Sigmoid colon (tissue), 7 donors: Measurements from ENCODE around the gene ADCY2. TPM values are rescaled to one million over a fixed set of nuclear protein-coding genes. Genes with fewer than 3 reads are reported as not detected.

Experiments
- DNase-seq: peaks from one replicate; pipeline ENCODE4 v3.0.0-alpha.2; 2019
- H3K27ac ChIP-seq, 4 donors: fragments of 200-600 bp; sonication (generic); one replicate each; pipeline ENCODE4 v1.5.1; 2016 to 2019; ENCODE audit warnings: mild to moderate bottlenecking in 1 of 4
- H3K27me3 ChIP-seq, 3 donors: fragments of 200-600 bp; sonication (generic); one replicate each; pipeline ENCODE4 v1.5.1; 2019; ENCODE audit warnings: mild to moderate bottlenecking in 1 of 3
- H3K36me3 ChIP-seq, 4 donors: fragments of 200-600 bp; sonication (generic); one replicate each; pipeline ENCODE4 v1.5.1; 2016 to 2019
- H3K4me1 ChIP-seq, 4 donors: fragments of 200-600 bp; sonication (generic); one replicate each; pipeline ENCODE4 v1.5.1; 2017 to 2019
- H3K4me3 ChIP-seq, 4 donors: fragments of 200-600 bp; sonication (generic); one replicate each; pipeline ENCODE4 v1.5.1; 2017 to 2019; ENCODE audit warnings: mild to moderate bottlenecking in 2 of 4, moderate library complexity in 1 of 4
- H3K9me3 ChIP-seq, 4 donors: fragments of 200-600 bp in 3 of 4; sonication (generic) in 3 of 4; one replicate each; pipeline versions ENCODE4 v1.5.1 to v1.6.1; 2013 to 2019
- EP300 ChIP-seq, 4 donors: sonication (generic); formaldehyde crosslinking; IDR thresholded peaks; one replicate each; pipeline ENCODE4 v1.6.1; 2017; ENCODE audit warnings: antibody characterized with exemption in 4 of 4
- POLR2A ChIP-seq, 2 donors: fragments of 450-650 bp; IDR thresholded peaks; one replicate each; pipeline ENCODE4 v1.6.1; 2016; ENCODE audit warnings: antibody characterized with exemption in 2 of 2, mild to moderate bottlenecking in 2 of 2, moderate library complexity in 2 of 2
- POLR2AphosphoS5 ChIP-seq, 4 donors: sonication (generic); formaldehyde crosslinking; IDR thresholded peaks; one replicate each; pipeline ENCODE4 v1.6.1; 2017; ENCODE audit warnings: antibody characterized with exemption in 4 of 4
- WGBS, 2 donors: extraction: QIAGEN DNeasy Blood & Tissue Kit; methylation state at CpG; one replicate each; pipeline ENCODE4 v1.1.7; 2013; 5-methylcytosine and 5-hydroxymethylcytosine counted together
- intact Hi-C: fragments of 100-400 bp; cut with DNase I; formaldehyde crosslinking; loops from one replicate; pipeline ENCODE4 v1.15.1; 2023
- polyA plus RNA-seq, 3 donors: library from polyadenylated mRNA; stranded (reverse); fragments of 200-250 nt; gene quantifications; one replicate each; pipeline ENCODE4 v1.2.3, GENCODE V29; 2013
- total RNA-seq, 4 donors: library from RNA; depleted of rRNA; stranded (reverse); fragments of >200 nt; gene quantifications; one replicate each; pipeline ENCODE4 v1.1.0, GENCODE V29; 2016
- TF ChIP-seq, protein P1 (sequence below), 4 experiments: fragments of 450-650 bp in 3 of 4; fragments of 200-600 bp in 1 of 4; IDR thresholded peaks; one replicate each; pipeline ENCODE4 v1.5.1; 2016 to 2019; ENCODE audit warnings: antibody characterized with exemption in 4 of 4, mild to moderate bottlenecking in 3 of 4, moderate library complexity in 2 of 4
- donor health status: healthy with polysubstance abuse.
- donor health status: Bipolar disorder and iron deficiency.
- donor health status: healthy.

The ADCY2 gene
- total and polyA plus RNA-seq, 7 donors: 0.69 to 9.5 (median 4.4) TPM

DNA sequence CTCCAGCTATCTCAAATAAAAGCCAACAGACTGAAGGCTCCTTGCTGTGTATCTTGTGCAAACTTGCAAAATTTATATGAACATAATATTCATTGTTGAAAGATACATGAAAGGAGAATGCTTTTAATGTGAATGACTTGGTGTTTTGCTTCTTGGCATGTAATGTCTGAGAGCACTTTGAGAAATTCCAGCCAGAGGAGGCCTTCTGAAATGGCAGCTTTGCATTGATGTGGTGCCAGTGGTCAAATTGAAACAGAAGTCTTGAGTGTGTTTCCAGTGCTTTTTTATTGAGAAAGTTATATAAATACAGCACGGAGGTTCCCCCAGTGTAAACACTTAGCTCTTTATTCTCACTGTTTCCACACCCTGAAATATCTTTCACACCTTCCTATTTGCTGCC lies 182.1 kb downstream of the ADCY2 start:
- Histone ChIP-seq H3K36me3 (no peaks in the 10 kb centered on the region), H3K4me3 (no peak overlapping the region), H3K27ac (peak overlapping the region in 2 of 4 donors; percentile 13 to 66), H3K27me3 (no peaks in the 10 kb centered on the region), H3K9me3 (no peaks in the 10 kb centered on the region), H3K4me1 (peaks cover 0 to 28% (median 23%) of the 10 kb centered on the region in 4 donors)
- 17 to 46% methylated on average over 1 of the region's 1 CpG for WGBS, 2 donors
- intact Hi-C loops: loop anchor here (5.0 kb wide), 3 partner anchors 74 to 181 kb away; partner anchors contain the start of gene ADCY2
- peak in 3 of 4 donors; percentile 20 to 63 (median 58) for TF ChIP-seq POLR2AphosphoS5 (IDR thresholded peaks at IDR 0.05)
- peak in 1 of 4 donors; percentile 2 for TF ChIP-seq EP300 (IDR thresholded peaks at IDR 0.05)
- TF ChIP-seq, protein P1, sequence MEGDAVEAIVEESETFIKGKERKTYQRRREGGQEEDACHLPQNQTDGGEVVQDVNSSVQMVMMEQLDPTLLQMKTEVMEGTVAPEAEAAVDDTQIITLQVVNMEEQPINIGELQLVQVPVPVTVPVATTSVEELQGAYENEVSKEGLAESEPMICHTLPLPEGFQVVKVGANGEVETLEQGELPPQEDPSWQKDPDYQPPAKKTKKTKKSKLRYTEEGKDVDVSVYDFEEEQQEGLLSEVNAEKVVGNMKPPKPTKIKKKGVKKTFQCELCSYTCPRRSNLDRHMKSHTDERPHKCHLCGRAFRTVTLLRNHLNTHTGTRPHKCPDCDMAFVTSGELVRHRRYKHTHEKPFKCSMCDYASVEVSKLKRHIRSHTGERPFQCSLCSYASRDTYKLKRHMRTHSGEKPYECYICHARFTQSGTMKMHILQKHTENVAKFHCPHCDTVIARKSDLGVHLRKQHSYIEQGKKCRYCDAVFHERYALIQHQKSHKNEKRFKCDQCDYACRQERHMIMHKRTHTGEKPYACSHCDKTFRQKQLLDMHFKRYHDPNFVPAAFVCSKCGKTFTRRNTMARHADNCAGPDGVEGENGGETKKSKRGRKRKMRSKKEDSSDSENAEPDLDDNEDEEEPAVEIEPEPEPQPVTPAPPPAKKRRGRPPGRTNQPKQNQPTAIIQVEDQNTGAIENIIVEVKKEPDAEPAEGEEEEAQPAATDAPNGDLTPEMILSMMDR (IDR thresholded peaks at IDR 0.05): no peak
- no peak for DNase-seq

DNA sequence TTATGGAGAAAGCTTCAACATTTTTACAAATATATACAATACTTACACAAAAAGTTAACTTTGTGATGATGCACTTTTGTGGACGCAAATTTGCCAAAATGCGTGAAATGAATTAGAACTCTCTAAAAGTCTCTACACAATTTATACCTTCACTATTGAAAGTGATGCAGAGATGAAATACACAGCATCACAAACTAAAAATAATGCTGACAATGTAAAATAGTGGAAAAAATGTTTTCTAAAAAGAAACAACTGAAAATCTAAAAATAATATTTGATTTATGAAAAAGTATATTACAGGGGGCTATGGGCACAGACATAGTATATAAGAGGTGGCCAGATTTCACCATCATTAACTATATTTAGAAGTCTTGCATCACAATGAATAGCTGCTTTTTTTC lies 188.8 kb downstream of the ADCY2 start:
- no peak for DNase-seq
- intact Hi-C loops: no loop called here
- Histone ChIP-seq H3K36me3 (no peaks in the 10 kb centered on the region), H3K9me3 (no peaks in the 10 kb centered on the region), H3K27me3 (no peaks in the 10 kb centered on the region), H3K4me3 (no peak overlapping the region), H3K27ac (no peak overlapping the region), H3K4me1 (no peaks in the 10 kb centered on the region)
- TF ChIP-seq POLR2AphosphoS5 (IDR thresholded peaks at IDR 0.05): no peak
- TF ChIP-seq EP300 (IDR thresholded peaks at IDR 0.05): no peak
- TF ChIP-seq, protein P1 (IDR thresholded peaks at IDR 0.05): no peak
- no peak for TF ChIP-seq POLR2A (IDR thresholded peaks at IDR 0.05)
- WGBS, 2 donors: 92 to 93% methylated on average over 2 of the region's 2 CpGs

DNA sequence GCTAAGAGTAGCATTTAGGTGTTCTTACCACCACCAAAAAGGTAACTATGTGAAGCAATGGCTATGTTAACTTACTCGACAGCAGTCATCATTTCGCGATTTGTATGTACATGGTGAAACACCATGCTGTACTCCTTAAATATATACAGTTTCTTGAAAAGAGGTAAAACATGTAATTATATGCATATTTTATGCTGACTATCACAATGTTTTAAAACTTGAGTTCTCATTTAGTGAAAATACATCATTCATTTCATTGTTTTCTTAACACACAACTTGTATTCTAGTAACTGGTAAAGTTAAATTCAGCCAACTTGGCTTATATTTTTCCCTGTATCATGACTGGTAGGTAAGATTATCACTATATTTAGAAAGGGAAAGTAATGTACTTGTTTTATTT lies 189.9 kb downstream of the ADCY2 start:
- no peak overlapping the region for H3K4me3 ChIP-seq
- no peaks in the 10 kb centered on the region for H3K4me1 ChIP-seq
- no peaks in the 10 kb centered on the region for H3K27me3 ChIP-seq
- H3K9me3 ChIP-seq: no peaks in the 10 kb centered on the region
- no peak overlapping the region for H3K27ac ChIP-seq
- WGBS, 2 donors: 97% methylated on average over 3 of the region's 3 CpGs
- no peaks in the 10 kb centered on the region for H3K36me3 ChIP-seq
- intact Hi-C loops: no loop called here
- TF ChIP-seq, protein P1 (IDR thresholded peaks at IDR 0.05): no peak
- TF ChIP-seq POLR2A (IDR thresholded peaks at IDR 0.05): no peak
- TF ChIP-seq EP300 (IDR thresholded peaks at IDR 0.05): no peak
- no peak for TF ChIP-seq POLR2AphosphoS5 (IDR thresholded peaks at IDR 0.05)
- DNase-seq: no peak

- no peak overlapping the region for H3K4me3 ChIP-seq
- no peaks in the 10 kb centered on the region for H3K27me3 ChIP-seq
- no peaks in the 10 kb centered on the region for H3K36me3 ChIP-seq
- H3K27ac ChIP-seq: no peak overlapping the region
- no peaks in the 10 kb centered on the region for H3K9me3 ChIP-seq
- 90 to 93% methylated on average over 12 of the region's 12 CpGs for WGBS, 2 donors
- no peak for TF ChIP-seq POLR2A (IDR thresholded peaks at IDR 0.05)
- no peak for TF ChIP-seq POLR2AphosphoS5 (IDR thresholded peaks at IDR 0.05)
- DNase-seq: no peak
- H3K4me1 ChIP-seq: no peaks in the 10 kb centered on the region
- intact Hi-C loops: no loop called here
Measured at GRCh38 chr5:7586480-7586879, 190.5 kb downstream of the ADCY2 start.

DNA sequence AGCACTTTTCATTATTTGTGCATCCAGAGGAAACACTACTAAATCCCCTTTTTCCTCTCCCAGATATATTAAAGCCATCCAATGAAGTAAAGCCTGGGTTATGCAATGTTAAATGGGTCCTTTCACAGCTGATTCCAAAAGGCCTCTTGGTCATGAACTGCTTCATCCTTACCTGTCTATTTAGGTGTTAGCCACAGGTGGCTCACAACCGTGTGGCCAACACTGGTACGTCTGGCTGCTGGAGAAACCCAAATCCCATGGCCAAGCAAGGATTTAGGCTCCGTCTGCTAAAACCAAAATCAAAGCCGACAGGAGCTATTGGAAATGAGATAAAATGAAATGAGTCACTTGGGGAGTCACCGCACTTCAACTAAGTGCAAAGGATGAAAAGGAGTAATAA lies 193.9 kb downstream of the ADCY2 start:
- TF ChIP-seq EP300 (IDR thresholded peaks at IDR 0.05): no peak
- no peak for TF ChIP-seq POLR2AphosphoS5 (IDR thresholded peaks at IDR 0.05)
- TF ChIP-seq POLR2A (IDR thresholded peaks at IDR 0.05): no peak
- TF ChIP-seq, protein P1 (IDR thresholded peaks at IDR 0.05): no peak
- Histone ChIP-seq H3K4me1 (no peaks in the 10 kb centered on the region), H3K9me3 (no peaks in the 10 kb centered on the region), H3K27me3 (no peaks in the 10 kb centered on the region), H3K27ac (no peak overlapping the region), H3K36me3 (no peaks in the 10 kb centered on the region), H3K4me3 (no peak overlapping the region)
- intact Hi-C loops: loop anchor here (10.0 kb wide), 1 partner anchor 155 kb away; no protein-coding TSS in a partner anchor
- DNase-seq: no peak
- WGBS, 2 donors: 72 to 82% methylated on average over 5 of the region's 5 CpGs
